Endothelial cell of umbilical vein (primary cell): ENCODE measurements around the gene SYNM. TPM values are rescaled to one million over a fixed set of nuclear protein-coding genes. Genes with fewer than 3 reads are reported as not detected.

ENCODE experiments used
- BruUV-seq: library from RNA; stranded (reverse); fragments of 400-500 nt; replicated peaks from 2 replicates; lab custom pipeline; 2021; lab: Mats Ljungman, UMichigan
- CTCF ChIA-PET: fragments of 300-600, 350-600 bp; sonication (Branson Sonifier 250); formaldehyde crosslinking; loops from one replicate; lab custom pipeline; 2021; ENCODE audit warnings: antibody characterized with exemption, inconsistent platforms; lab: Charles Lee
- POLR2A ChIA-PET: fragments of 300-600, 350-600 bp; sonication (Branson Sonifier 250); formaldehyde crosslinking; loops from one replicate; lab custom pipeline; 2021; ENCODE audit warnings: antibody characterized with exemption, inconsistent platforms; lab: Charles Lee
- DNase-seq: peaks from one replicate; pipeline ENCODE4 v3.0.0-alpha.2; 2011; ENCODE audit warnings: low read depth, low spot score
- FAIRE-seq: peaks from 2 replicates; lab custom pipeline; 2011; peaks lifted over from hg19 to GRCh38; lab: Jason Lieb, UNC
- H2AFZ ChIP-seq: 2 replicates; pipeline ENCODE4 v1.6.0; 2012; ENCODE audit warnings: low read depth, low read length, control low read depth, inconsistent platforms
- H3K27ac ChIP-seq: 2 replicates; pipeline ENCODE4 v1.5.1; 2011; ENCODE audit warnings: low read depth, mild to moderate bottlenecking, control low read depth, low read length, moderate library complexity; ENCODE audit not compliant: insufficient read depth
- H3K27me3 ChIP-seq, 2 experiments: 2 replicates each; pipeline versions ENCODE4 v1.6.0 to v1.6.1; 2011; ENCODE audit warnings: low read length in 2 of 2, mixed read lengths in 1 of 2; ENCODE audit not compliant: control insufficient read depth in 2 of 2, insufficient read depth in 2 of 2
- H3K36me3 ChIP-seq, 2 experiments: 2 replicates in 1 of 2; 3 replicates in 1 of 2; pipeline ENCODE4 v1.5.1; 2011; ENCODE audit warnings: low read length in 2 of 2, mild to moderate bottlenecking in 1 of 2, moderate library complexity in 1 of 2; ENCODE audit not compliant: control insufficient read depth in 2 of 2, insufficient read depth in 2 of 2; ENCODE audit errors: extremely low read depth in 1 of 2
- H3K4me1 ChIP-seq: 3 replicates; pipeline ENCODE4 v1.5.1; 2011; ENCODE audit warnings: mild to moderate bottlenecking, low read length; ENCODE audit not compliant: control insufficient read depth, insufficient read depth; ENCODE audit errors: extremely low read depth
- H3K4me2 ChIP-seq: 2 replicates; pipeline ENCODE4 v1.6.1; 2011; ENCODE audit warnings: low read length, control low read depth, mixed read lengths; ENCODE audit not compliant: insufficient read depth
- H3K4me3 ChIP-seq, 3 experiments: fragments of 200-600 bp in 1 of 3; sonication (generic), shearing (Covaris generic) in 1 of 3; replicated peaks in 1 of 3; 2 replicates each; pipeline ENCODE4 v1.5.1; 2011 to 2016; ENCODE audit warnings: control low read depth in 3 of 3, low read length in 3 of 3, mild to moderate bottlenecking in 2 of 3, inconsistent platforms in 1 of 3, low read depth in 1 of 3, moderate library complexity in 1 of 3; ENCODE audit not compliant: insufficient read depth in 1 of 3
- H3K79me2 ChIP-seq: 2 replicates; pipeline ENCODE4 v1.6.0; 2012; ENCODE audit warnings: low read length, inconsistent platforms; ENCODE audit not compliant: control insufficient read depth, insufficient read depth
- H3K9ac ChIP-seq: replicated peaks from 2 replicates; pipeline ENCODE3; 2011; ENCODE audit warnings: low read length, control low read depth; ENCODE audit not compliant: insufficient read depth; ENCODE audit errors: extremely low read depth
- H3K9me1 ChIP-seq: replicated peaks from 3 replicates; pipeline ENCODE4 v1.6.0; 2011; ENCODE audit warnings: mild to moderate bottlenecking, low read length; ENCODE audit not compliant: control insufficient read depth, insufficient read depth; ENCODE audit errors: extremely low read depth
- H3K9me3 ChIP-seq: replicated peaks from 2 replicates; pipeline ENCODE4 v1.5.1; 2012; ENCODE audit warnings: low read length, inconsistent platforms; ENCODE audit not compliant: control insufficient read depth, insufficient read depth
- H4K20me1 ChIP-seq: replicated peaks from 2 replicates; pipeline ENCODE3; 2011; ENCODE audit warnings: mild to moderate bottlenecking, low read length; ENCODE audit not compliant: control insufficient read depth, insufficient read depth; ENCODE audit errors: extremely low read depth
- EZH2 ChIP-seq: IDR thresholded peaks from 2 replicates; pipeline ENCODE4 v1.6.1; 2012; ENCODE audit warnings: borderline replicate concordance, low read depth, mild to moderate bottlenecking, moderate library complexity, low read length, inconsistent platforms; ENCODE audit not compliant: severe bottlenecking
- FOS ChIP-seq: IDR thresholded peaks from 2 replicates; pipeline ENCODE4 v1.6.1; 2011; ENCODE audit warnings: mild to moderate bottlenecking, low read length, moderate library complexity, borderline replicate concordance; ENCODE audit not compliant: insufficient read depth
- GATA2 ChIP-seq: IDR thresholded peaks from 2 replicates; pipeline ENCODE4 v1.7.0; 2011; ENCODE audit warnings: low read depth, mild to moderate bottlenecking, moderate library complexity, mixed read lengths, low read length; ENCODE audit not compliant: insufficient read length, insufficient read depth
- JUN ChIP-seq: IDR thresholded peaks from 2 replicates; pipeline ENCODE4 v1.6.1; 2011; ENCODE audit warnings: borderline replicate concordance, low read depth; ENCODE audit not compliant: insufficient read length, insufficient read depth
- MYC ChIP-seq: IDR thresholded peaks from one replicate; pipeline ENCODE4 v1.6.1; 2011; ENCODE audit warnings: mild to moderate bottlenecking, low read depth, low read length
- POLR2A ChIP-seq: IDR thresholded peaks from 2 replicates; pipeline ENCODE4 v1.6.1; 2012; ENCODE audit warnings: low read depth, mild to moderate bottlenecking, control low read depth, low read length
- POLR2AphosphoS5 ChIP-seq: IDR thresholded peaks from 2 replicates; pipeline ENCODE4 v1.6.1; 2012; ENCODE audit warnings: low read depth, mild to moderate bottlenecking, control low read depth, low read length, moderate library complexity; ENCODE audit not compliant: insufficient read depth
- dilution Hi-C: fragments of 300-500 bp; cut with MboI; formaldehyde crosslinking; loops from one replicate; pipeline ENCODE4 v1.15.0; 2019; ENCODE audit warnings: low sequenced_read_pairs; ENCODE audit not compliant: extremely low pct_ligation_motif_present
- intact Hi-C: fragments of 100-400 bp; cut with micrococcal nuclease; formaldehyde crosslinking; loops from one replicate; pipeline ENCODE4 v1.10.0; 2022
- polyA plus RNA-seq, 4 experiments: library from polyadenylated mRNA; depleted of rRNA in 3 of 4; stranded (reverse) in 3 of 4; unstranded in 1 of 4; fragments of >200 nt; gene quantifications; 2 replicates each; pipeline versions ENCODE4 v1.2.1 to v1.2.3, GENCODE V29; 2011 to 2012; ENCODE audit warnings: missing spikeins in 1 of 4
- total RNA-seq: library from RNA; stranded (reverse); gene quantifications from 2 replicates; pipeline ENCODE4 v1.2.3, GENCODE V29; 2021
- TF ChIP-seq, protein P1 (sequence below): IDR thresholded peaks from 2 replicates; pipeline ENCODE4 v1.6.1; 2011; ENCODE audit not compliant: insufficient read depth, insufficient read length
- TF ChIP-seq, protein P2 (sequence below), 2 donors: IDR thresholded peaks; 1 replicate in 1 of 2; 2 replicates in 1 of 2; pipeline ENCODE4 v1.5.1; 2011; ENCODE audit warnings: low read length in 2 of 2, mild to moderate bottlenecking in 2 of 2, moderate library complexity in 2 of 2, control low read depth in 1 of 2, inconsistent platforms in 1 of 2, low read depth in 1 of 2; ENCODE audit not compliant: insufficient read depth in 1 of 2; ENCODE audit errors: extremely low read depth in 1 of 2

The SYNM gene
- total and polyA plus RNA-seq, 2 donors (not counting 3 experiments of a cell fraction or from before 2014, with no cell fraction given) = 3.7 to 10.2 TPM

DNA sequence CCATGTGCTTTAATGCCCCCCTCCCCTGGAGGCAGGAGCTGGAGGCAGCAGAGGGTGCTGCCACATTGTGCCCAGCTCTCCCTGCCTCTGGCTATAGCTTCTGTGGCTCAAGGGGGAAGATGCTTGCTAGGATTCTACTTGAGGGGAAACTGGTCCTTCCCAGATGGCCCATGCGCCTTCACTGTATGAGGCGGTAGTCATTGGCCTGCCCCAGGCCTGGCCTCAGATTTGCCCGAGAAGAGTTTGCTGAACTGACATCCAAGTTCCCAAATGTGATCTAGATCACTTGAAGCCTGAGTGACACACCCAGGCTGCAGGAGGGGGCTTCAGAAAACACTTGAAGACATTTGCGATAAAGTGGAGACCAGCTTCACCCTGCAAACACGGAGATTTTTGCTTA is 4.1 kb downstream of the SYNM start:
- DNase-seq = no peak
- Histone ChIP-seq H3K4me1 (peaks cover 7% of the 10 kb centered on the region), H3K4me2 (no peak overlapping the region), H3K27ac (no peak overlapping the region), H2AFZ (no peak overlapping the region), H3K9ac (no peak overlapping the region), H3K79me2 (no peaks in the 10 kb centered on the region), H3K27me3 (no peaks in the 10 kb centered on the region), H4K20me1 (no peaks in the 10 kb centered on the region), H3K9me3 (no peaks in the 10 kb centered on the region), H3K4me3 (no peak overlapping the region), H3K9me1 (no peaks in the 10 kb centered on the region), H3K36me3 (peaks cover 0 to 2% of the 10 kb centered on the region in 2 experiments)
- BruUV-seq = no TSS peak
- POLR2A ChIA-PET = no interaction called here
- TF ChIP-seq POLR2A (no peak), EZH2 (no peak), MYC (no peak), FOS (no peak), GATA2 (no peak), JUN (no peak), POLR2AphosphoS5 (no peak)
- TF ChIP-seq, protein P1, sequence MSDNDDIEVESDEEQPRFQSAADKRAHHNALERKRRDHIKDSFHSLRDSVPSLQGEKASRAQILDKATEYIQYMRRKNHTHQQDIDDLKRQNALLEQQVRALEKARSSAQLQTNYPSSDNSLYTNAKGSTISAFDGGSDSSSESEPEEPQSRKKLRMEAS = no peak
- TF ChIP-seq, protein P2, sequence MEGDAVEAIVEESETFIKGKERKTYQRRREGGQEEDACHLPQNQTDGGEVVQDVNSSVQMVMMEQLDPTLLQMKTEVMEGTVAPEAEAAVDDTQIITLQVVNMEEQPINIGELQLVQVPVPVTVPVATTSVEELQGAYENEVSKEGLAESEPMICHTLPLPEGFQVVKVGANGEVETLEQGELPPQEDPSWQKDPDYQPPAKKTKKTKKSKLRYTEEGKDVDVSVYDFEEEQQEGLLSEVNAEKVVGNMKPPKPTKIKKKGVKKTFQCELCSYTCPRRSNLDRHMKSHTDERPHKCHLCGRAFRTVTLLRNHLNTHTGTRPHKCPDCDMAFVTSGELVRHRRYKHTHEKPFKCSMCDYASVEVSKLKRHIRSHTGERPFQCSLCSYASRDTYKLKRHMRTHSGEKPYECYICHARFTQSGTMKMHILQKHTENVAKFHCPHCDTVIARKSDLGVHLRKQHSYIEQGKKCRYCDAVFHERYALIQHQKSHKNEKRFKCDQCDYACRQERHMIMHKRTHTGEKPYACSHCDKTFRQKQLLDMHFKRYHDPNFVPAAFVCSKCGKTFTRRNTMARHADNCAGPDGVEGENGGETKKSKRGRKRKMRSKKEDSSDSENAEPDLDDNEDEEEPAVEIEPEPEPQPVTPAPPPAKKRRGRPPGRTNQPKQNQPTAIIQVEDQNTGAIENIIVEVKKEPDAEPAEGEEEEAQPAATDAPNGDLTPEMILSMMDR (IDR thresholded peaks at IDR 0.05; ENCODE audit: extremely low read depth in 1 of 2, insufficient read depth in 1 of 2, low read depth in 1 of 2, low read length in 2 of 2) = no peak
- FAIRE-seq = no peak
- CTCF ChIA-PET = interaction anchor here (1.0 to 3.2 kb wide), 3 partner anchors 8 to 100 kb away, joined by 3 to 17 read pairs (median 6); no protein-coding TSS in a partner anchor
- dilution Hi-C loops (no loop called here), intact Hi-C loops (loop anchor here (10.0 kb wide), 1 partner anchor 236 kb away; no protein-coding TSS in a partner anchor)
